ENCODE data around the gene EDC4. TPM values are rescaled to one million over a fixed set of nuclear protein-coding genes. Genes with fewer than 3 reads are reported as not detected.

The EDC4 gene
- total and polyA plus RNA-seq, 2 of the 13 experiments (the other 11 are each of a cell fraction or from before 2014, with no cell fraction given), result 51.4 to 59.1 TPM

DNA sequence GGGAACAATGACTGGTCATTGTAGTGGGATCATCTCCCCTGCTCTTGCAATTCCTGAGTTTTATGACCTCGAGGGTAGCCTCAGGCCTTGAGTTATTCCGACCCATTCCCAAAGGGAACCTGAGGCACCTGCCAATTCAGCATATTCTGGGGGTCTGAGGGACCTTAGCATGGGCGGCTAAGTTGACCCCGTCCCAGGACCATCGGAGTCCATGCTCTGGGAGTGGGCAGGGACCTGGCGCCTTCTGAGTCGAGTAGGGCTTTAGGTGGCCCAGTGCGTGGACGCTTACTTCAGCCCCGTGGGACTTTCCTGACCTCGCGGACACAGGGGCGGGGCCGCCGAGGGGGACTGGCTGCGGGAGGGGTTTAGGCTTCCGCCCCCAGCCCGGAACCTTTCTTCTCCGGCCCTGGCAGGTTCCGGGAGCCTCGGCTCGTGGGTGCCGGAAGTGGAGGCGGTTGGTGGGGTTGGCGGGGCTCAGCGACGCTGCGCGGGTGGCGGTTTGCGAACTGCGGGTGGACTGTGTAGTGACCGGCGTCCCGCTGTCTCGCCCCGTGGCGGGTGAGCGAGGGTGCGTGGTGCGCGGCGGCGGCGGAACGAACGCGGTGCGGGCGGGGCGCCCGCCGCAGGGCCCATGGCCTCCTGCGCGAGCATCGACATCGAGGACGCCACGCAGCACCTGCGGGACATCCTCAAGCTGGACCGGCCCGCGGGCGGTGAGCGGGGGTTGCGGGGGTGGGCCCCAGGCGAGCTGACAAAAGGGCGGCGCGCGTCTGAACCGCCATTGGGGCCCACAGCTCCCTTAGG is at the start of gene EDC4 (continued):
- TF ChIP-seq ZNF333 (CRISPR knock-in tag; IDR thresholded peaks at IDR 0.05; ENCODE audit: borderline replicate concordance) (no peak), ZNF136 (CRISPR knock-in tag; IDR thresholded peaks at IDR 0.05; ENCODE audit: low read depth) (0 out of 2 replicates have a peak, but pooled peaks have one; percentile 54), ZNF124 (CRISPR knock-in tag; IDR thresholded peaks at IDR 0.05) (peak; percentile 70), ZNF207 (IDR thresholded peaks at IDR 0.05; ENCODE audit: borderline replicate concordance) (no peak), ZNF530 (CRISPR knock-in tag; IDR thresholded peaks at IDR 0.05; ENCODE audit: low read depth) (0 out of 2 replicates have a peak, but pooled peaks have one; percentile 25), ZNF383 (CRISPR knock-in tag; IDR thresholded peaks at IDR 0.05; ENCODE audit: borderline replicate concordance) (no peak), MIXL1 (CRISPR knock-in tag; IDR thresholded peaks at IDR 0.05) (peak; percentile 73), ZNF251 (CRISPR knock-in tag; IDR thresholded peaks at IDR 0.05) (no peak), NFE2 (CRISPR knock-in tag; IDR thresholded peaks at IDR 0.05) (peak; percentile 25; the same call in 1 of the 2 replicates), ZKSCAN8 (CRISPR knock-in tag; IDR thresholded peaks at IDR 0.05; ENCODE audit: borderline replicate concordance) (peak; percentile 74; the same call in 1 of the 2 replicates), RFX5 (IDR thresholded peaks at IDR 0.05; ENCODE audit: low read depth, low read length) (peak; percentile 52; the same call in 1 of the 2 replicates)
- TF ChIP-seq, protein P1, sequence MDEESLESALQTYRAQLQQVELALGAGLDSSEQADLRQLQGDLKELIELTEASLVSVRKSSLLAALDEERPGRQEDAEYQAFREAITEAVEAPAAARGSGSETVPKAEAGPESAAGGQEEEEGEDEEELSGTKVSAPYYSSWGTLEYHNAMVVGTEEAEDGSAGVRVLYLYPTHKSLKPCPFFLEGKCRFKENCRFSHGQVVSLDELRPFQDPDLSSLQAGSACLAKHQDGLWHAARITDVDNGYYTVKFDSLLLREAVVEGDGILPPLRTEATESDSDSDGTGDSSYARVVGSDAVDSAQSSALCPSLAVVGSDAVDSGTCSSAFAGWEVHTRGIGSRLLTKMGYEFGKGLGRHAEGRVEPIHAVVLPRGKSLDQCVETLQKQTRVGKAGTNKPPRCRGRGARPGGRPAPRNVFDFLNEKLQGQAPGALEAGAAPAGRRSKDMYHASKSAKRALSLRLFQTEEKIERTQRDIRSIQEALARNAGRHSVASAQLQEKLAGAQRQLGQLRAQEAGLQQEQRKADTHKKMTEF (CRISPR knock-in tag; IDR thresholded peaks at IDR 0.05), result peak; percentile 98
- TF ChIP-seq, protein P2, sequence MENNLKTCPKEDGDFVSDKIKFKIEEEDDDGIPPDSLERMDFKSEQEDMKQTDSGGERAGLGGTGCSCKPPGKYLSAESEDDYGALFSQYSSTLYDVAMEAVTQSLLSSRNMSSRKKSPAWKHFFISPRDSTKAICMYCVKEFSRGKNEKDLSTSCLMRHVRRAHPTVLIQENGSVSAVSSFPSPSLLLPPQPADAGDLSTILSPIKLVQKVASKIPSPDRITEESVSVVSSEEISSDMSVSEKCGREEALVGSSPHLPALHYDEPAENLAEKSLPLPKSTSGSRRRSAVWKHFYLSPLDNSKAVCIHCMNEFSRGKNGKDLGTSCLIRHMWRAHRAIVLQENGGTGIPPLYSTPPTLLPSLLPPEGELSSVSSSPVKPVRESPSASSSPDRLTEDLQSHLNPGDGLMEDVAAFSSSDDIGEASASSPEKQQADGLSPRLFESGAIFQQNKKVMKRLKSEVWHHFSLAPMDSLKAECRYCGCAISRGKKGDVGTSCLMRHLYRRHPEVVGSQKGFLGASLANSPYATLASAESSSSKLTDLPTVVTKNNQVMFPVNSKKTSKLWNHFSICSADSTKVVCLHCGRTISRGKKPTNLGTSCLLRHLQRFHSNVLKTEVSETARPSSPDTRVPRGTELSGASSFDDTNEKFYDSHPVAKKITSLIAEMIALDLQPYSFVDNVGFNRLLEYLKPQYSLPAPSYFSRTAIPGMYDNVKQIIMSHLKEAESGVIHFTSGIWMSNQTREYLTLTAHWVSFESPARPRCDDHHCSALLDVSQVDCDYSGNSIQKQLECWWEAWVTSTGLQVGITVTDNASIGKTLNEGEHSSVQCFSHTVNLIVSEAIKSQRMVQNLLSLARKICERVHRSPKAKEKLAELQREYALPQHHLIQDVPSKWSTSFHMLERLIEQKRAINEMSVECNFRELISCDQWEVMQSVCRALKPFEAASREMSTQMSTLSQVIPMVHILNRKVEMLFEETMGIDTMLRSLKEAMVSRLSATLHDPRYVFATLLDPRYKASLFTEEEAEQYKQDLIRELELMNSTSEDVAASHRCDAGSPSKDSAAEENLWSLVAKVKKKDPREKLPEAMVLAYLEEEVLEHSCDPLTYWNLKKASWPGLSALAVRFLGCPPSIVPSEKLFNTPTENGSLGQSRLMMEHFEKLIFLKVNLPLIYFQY (CRISPR knock-in tag; IDR thresholded peaks at IDR 0.05; ENCODE audit: borderline replicate concordance), result peak; percentile 92
- TF ChIP-seq, protein P3, sequence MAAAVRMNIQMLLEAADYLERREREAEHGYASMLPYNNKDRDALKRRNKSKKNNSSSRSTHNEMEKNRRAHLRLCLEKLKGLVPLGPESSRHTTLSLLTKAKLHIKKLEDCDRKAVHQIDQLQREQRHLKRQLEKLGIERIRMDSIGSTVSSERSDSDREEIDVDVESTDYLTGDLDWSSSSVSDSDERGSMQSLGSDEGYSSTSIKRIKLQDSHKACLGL (CRISPR knock-in tag; IDR thresholded peaks at IDR 0.05), result peak; percentile 48; the same call in 1 of the 2 replicates
- TF ChIP-seq, protein P4, sequence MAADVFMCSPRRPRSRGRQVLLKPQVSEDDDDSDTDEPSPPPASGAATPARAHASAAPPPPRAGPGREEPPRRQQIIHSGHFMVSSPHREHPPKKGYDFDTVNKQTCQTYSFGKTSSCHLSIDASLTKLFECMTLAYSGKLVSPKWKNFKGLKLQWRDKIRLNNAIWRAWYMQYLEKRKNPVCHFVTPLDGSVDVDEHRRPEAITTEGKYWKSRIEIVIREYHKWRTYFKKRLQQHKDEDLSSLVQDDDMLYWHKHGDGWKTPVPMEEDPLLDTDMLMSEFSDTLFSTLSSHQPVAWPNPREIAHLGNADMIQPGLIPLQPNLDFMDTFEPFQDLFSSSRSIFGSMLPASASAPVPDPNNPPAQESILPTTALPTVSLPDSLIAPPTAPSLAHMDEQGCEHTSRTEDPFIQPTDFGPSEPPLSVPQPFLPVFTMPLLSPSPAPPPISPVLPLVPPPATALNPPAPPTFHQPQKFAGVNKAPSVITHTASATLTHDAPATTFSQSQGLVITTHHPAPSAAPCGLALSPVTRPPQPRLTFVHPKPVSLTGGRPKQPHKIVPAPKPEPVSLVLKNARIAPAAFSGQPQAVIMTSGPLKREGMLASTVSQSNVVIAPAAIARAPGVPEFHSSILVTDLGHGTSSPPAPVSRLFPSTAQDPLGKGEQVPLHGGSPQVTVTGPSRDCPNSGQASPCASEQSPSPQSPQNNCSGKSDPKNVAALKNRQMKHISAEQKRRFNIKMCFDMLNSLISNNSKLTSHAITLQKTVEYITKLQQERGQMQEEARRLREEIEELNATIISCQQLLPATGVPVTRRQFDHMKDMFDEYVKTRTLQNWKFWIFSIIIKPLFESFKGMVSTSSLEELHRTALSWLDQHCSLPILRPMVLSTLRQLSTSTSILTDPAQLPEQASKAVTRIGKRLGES (CRISPR knock-in tag; IDR thresholded peaks at IDR 0.05; ENCODE audit: borderline replicate concordance), result no peak
